Hematopoietic multipotent progenitor cell treated with erythropoietin and hydrocortisone succinate and interleukin-3 and kit ligand, for 15 days (in vitro differentiated cells): ENCODE results near the gene MIS18BP1.
"Not testable (repeated sequence)": the region's sequence is repeated elsewhere in the genome, so short reads cannot be mapped to it uniquely, and the experiment has no call there.

Source experiments
- DNase-seq: peaks from one replicate; pipeline ENCODE4 v3.0.0-alpha.2; 2015; ENCODE audit warnings: low spot score

The MIS18BP1 gene

DNA sequence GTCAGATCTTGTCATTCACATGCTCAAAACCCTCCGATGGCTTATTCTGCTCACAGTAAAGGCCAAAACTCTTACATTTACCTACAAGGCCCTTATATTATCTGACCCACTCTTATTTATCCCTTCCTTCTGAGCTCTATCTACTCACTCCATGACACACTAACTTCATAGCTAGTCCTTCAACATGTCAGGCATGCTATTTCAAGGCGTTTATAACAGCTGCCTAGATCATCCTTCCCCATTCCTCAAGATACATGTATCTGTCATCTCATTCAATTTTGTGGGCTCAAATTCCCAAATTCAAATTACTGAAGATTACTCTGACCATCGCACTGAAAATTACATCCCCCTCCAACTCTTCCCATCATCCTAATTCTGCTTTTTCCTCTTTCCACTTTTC, 6.9 kb downstream of the MIS18BP1 start:
- no peak for DNase-seq

- no peak for DNase-seq
Measured at GRCh38 chr14:45242706-45243105, 10.3 kb downstream of the MIS18BP1 start.

DNA sequence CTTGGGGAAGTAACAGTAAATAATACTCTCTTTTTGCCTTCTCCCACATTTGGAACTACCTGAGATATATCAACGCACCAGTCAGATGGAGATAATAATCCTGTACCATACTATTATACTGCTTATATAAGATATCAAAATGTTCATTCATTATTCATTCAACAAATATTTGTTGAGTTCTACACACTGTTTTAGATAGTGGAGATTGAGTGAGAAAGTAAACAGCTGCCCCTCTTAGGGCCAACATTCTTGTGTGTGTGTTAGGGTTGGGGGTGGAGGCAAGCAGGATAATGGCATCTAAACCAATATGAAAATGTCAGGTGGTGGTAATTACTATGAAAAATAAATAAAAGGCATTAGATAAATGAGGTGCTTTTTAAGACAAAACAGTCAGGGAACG, 14.0 kb downstream of the MIS18BP1 start:
- DNase-seq = no peak

DNA sequence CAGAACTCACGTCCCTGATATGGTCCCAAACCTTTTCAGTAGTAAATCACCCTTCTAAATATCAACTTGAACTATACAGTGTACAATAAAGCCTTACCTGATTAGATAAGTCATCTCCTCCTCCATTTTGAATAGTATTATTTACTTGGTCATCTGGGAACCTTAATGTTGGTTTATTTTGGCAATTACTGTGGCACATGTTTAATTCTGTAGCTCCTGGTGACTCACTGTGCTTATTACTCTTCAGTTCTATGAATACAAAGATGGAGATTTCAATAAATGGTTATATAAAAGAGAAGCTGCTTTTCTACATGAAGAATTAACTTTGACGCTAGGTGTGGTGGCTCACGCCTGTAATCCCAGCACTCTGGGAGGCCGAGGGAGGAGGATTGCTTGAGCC, 25.4 kb downstream of the MIS18BP1 start:
- no peak for DNase-seq

DNA sequence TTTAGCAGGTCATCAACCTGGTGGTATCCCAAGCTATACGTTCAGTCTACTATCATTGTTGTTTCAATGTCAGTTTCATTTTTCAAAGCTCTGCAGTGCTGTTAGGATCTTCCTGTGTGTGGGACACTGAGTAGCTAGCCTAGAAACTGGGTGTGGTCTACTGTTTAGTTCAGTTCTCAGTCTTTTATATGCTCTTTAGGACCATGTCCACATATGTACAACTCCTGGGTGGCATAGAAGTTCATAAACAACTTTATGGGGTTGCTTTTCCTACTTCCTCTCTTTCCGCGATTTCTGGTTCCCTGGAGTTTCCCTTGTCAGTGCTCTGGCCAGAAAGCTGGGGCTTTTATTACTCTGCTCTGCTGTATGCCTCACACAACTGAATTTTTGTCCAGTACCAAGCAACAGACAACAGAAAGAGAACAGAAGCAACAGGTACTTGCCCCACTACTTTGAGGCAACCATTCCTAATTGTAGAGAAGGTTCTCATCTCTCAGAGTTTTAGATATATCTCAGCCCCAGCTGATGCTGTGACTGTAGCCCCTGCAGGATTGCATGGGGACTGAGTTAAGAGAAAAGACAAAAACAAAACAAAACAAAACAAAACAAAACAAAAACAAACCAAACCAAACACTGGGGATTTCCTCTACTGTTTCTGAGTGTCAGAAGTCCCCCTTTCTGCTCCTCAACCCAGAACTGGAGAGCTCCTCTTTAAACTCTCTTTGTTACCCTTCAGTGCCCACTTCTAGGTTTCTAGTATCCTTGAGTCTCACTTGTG, 30.3 kb downstream of the MIS18BP1 start:
- no peak for DNase-seq

GRCh38 chr14:45214341-45214740, 38.7 kb downstream of the MIS18BP1 start:
- not testable (repeated sequence) for DNase-seq

- not testable (repeated sequence) for DNase-seq
Measured at GRCh38 chr14:45213716-45214115, 39.3 kb downstream of the MIS18BP1 start.

GRCh38 chr14:45212231-45212630, 40.8 kb downstream of the MIS18BP1 start:
- DNase-seq = no peak

DNA sequence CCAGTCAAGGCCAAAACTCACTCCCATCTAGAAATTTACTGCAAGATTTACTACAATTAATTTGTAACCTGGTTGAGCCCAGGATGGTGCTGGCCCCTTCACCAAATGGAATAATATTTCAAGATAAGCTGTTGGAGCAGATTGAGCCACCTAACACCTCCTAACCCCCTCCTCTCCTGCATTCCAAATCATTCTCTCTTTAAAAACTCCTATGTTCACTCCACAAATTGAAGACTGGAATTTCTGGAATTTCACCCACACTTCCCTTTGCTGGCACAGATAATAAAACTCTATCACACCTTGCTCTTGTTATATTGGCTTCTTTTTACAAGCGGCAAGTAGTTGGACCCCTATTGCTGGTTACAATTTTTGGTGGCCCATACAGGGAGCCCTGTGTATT, 41.7 kb downstream of the MIS18BP1 start:
- no peak for DNase-seq

DNA sequence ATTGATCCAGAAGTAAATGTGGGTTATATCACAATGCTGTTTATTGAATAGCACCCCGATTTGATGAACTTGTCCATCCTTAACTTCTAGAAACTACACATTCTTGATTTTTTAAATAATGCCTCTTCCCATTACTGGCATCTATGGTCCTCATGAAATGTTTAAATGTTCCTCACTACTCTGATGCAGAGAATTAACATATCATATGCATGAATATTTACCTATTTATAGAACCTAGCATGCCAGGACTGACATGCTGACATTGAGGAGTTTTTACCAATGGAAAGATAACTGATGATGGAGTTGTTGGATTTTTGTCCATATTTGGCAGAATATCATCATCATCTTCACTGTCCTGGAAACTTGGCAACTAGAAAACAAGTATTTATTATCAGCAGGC, 42.8 kb downstream of the MIS18BP1 start:
- DNase-seq = no peak

DNA sequence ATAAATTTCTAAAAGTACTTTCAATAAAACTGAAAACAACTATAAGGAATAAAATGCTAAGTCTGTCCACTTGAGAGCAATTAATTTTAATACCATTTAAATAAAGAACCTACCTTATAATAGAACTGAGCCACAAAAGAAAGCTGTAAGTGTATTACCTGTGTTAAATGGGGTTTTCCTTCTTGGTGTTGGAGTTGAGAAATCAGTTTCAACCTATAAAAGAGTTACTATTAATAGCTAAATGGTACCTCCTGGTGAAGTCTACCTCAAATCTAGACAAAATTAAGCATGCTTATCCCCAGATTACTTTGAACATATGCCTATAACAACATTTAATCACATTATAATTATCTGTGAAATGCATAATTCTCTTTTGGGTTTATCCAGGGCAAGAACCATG, 48.8 kb downstream of the MIS18BP1 start:
- no peak for DNase-seq

- no peak for DNase-seq
Measured at GRCh38 chr14:45201905-45202304, 51.1 kb downstream of the MIS18BP1 start.

- DNase-seq = no peak
Measured at GRCh38 chr14:45199230-45199629, 53.8 kb downstream of the MIS18BP1 start.

DNA sequence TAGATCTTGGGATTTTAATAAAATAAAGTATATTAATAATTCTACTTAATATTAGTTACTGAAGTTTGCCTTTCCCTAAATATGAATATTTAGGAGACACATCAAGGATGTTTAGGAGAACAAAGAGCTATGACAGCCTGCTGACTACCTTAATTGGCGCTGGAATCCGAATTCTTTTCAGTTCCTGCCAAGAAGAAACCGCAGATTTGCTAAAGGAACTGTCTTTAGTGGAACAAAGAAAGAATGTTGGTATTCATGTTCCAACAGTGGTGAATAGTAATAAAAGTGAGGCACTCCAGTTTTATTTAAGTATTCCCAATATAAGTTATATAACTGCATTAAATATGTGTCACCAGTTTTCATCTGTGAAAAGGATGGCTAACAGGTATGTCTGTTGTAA, 54.5 kb downstream of the MIS18BP1 start:
- DNase-seq = no peak

GRCh38 chr14:45194964-45195363, 58.0 kb downstream of the MIS18BP1 start:
- no peak for DNase-seq

- DNase-seq = no peak
Measured at GRCh38 chr14:45185100-45185814, 67.7 kb downstream of the MIS18BP1 start.

DNA sequence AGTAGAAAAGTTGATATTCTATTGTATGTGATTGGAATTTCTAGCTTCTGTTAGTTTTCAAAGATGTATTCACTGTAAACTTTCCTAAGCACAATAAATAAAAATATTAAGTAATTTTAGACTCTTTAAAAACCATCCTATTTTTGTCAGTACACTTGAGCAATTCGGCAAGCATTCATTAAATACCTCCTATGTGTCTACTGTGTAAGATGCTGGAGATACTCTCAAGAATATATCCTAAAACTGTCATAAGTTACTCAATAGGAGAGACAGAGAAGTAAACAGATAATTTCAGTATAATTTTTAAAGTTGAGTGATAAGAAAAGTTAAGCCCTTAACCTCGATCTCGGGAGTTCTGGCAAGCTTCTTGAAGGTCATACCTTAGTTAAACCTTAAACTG, 71.2 kb downstream of the MIS18BP1 start:
- no peak for DNase-seq

DNA sequence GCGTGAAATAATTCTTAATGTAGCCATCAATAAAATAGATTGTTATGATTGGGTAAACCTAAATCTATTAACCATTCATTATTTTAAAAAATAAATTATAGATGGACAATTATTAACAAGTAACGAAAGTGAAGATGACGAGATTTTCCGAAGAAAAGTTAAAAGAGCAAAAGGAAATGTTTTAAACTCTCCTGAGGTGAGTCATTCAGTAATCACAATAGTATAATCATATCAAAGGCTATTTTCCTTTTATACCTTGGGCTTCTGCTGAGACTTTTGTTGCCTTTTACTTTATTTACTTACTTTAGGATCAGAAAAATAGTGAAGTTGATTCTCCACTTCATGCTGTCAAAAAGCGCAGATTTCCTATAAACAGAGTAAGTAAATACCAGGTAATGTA, 71.7 kb downstream of the MIS18BP1 start:
- DNase-seq = no peak

DNA sequence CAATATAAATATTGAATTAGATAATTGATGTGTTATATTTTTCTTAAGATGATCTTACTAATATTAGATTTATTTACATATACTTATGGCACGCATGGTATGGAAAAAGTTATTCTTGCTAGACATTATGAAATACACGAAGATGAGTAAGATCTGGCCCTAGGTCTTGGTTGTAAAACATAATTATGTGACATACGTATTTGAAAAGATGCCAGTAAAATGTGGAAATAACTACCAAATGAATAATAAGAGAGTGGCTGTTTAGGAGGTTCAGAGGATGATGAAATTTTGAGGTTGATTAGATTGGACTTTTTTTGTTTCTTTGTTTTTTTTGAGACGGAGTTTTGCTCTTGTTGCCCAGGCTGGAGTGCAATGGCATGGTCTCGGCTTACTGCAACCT, 75.9 kb downstream of the MIS18BP1 start:
- no peak for DNase-seq

DNA sequence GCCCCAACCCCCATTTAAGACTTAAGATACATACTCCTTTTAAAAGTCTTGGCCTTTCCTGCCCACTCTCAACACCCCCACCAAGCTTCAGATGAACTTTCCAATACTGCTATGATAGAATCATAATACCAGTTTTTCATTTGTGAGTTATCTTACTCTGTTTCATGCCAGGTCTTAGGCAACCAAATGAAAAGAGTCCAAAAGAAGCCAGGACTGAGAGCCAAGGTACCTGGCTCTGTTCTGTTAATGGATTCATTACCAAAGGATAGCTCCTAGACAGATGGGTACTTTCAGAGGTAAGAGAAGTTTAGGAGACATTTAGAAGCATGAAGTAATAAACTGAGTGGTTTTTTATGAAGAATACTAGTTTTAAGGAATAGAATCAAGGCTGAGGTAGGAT, 83.1 kb downstream of the MIS18BP1 start:
- DNase-seq = no peak

DNA sequence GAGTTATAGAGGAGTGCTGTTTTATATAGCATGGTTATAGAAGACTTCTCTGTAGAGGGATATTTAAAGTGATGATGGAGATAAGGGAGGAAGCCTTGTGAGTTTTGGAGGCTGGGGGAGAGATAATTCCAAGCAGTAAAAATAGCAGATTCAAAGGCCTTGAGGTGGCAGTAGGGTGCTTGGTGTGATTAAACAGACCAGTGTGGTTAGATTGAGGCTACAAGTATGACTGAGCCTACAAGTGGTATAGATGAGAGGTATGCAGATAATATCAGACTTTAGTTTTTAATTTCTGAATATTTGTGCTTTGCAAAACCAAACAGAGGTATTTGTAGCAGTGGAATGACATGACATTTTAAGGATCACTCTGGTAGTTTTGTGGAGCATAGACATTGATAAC, 96.9 kb downstream of the MIS18BP1 start:
- no peak for DNase-seq
